ENCODE data around the gene IL12RB1.

DNA sequence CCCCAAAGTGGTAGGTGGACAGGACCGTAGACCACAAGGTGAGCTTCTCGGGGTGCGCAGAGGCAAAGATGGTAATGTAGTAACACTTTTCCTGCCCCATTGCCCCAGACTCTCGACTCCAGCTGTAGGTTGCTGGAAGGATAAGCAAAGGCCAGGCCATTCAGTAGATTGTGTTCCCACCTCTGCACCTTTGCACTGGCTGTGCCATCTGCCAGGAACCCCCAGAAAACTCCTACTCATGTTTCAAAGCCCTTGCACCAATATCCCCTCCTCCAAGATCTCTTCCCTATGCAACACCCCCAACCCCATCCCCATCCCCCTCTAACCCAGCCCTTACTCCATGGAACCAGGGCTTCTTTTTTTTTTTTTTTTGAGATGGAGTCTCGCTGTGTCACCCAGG is 18.3 kb downstream of the IL12RB1 start:
- TF ChIP-seq POLR2AphosphoS5 (IDR thresholded peaks at IDR 0.05; ENCODE audit: low read depth, low read length), result no peak
- TF ChIP-seq POLR2A (IDR thresholded peaks at IDR 0.05; ENCODE audit: low read depth, low read length), result no peak
- TF ChIP-seq TAF1 (IDR thresholded peaks at IDR 0.05; ENCODE audit: low read depth, low read length), result no peak
- no peak for TF ChIP-seq PAX5 (IDR thresholded peaks at IDR 0.05; ENCODE audit: insufficient read depth, low read length, severe bottlenecking)
- TF ChIP-seq SPI1 (IDR thresholded peaks at IDR 0.05; ENCODE audit: low read depth, low read length), result no peak
- TF ChIP-seq POU2F2 (IDR thresholded peaks at IDR 0.05; ENCODE audit: low read depth, low read length), result no peak

All from GM12891 (cell line).